ENCODE results near the gene MAP2K6.

GRCh38 chr17:69445132-69445531, 30.6 kb downstream of the MAP2K6 start:
- TF ChIP-seq HDGF (IDR thresholded peaks at IDR 0.05; ENCODE audit: borderline replicate concordance) = no peak
- TF ChIP-seq SUZ12 (IDR thresholded peaks at IDR 0.05) = no peak
- no peak for TF ChIP-seq ARNT (IDR thresholded peaks at IDR 0.05)
